CD4-positive, alpha-beta T cell treated with Interleukin-6 for 4 hours (primary cell): ENCODE results near the gene TRNP1.

Experiments
- DNase-seq: peaks from one replicate; pipeline ENCODE4 v3.0.0-alpha.2; 2020; ENCODE audit warnings: mixed read lengths

TRNP1 gene

GRCh38 chr1:27031235-27032118, 38.0 kb downstream of the TRNP1 start:
- peak; percentile 11 for DNase-seq

DNA sequence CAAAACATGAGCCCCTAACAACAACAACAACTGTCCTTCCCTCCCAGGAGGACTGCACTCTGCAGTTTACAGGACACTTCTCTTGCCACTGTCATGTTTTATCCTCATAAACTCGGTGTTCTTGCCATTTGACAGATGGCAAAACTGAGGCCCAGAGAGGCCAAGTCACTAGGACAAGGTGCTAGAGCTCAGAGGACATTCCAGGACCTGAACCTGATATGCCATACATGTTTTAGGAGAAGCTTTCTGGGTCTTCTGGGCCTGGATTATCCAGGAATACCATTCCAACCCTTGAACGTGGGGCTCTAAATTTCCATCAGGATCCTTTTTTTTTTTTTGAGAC, 38.6 kb downstream of the TRNP1 start:
- no peak for DNase-seq

DNA sequence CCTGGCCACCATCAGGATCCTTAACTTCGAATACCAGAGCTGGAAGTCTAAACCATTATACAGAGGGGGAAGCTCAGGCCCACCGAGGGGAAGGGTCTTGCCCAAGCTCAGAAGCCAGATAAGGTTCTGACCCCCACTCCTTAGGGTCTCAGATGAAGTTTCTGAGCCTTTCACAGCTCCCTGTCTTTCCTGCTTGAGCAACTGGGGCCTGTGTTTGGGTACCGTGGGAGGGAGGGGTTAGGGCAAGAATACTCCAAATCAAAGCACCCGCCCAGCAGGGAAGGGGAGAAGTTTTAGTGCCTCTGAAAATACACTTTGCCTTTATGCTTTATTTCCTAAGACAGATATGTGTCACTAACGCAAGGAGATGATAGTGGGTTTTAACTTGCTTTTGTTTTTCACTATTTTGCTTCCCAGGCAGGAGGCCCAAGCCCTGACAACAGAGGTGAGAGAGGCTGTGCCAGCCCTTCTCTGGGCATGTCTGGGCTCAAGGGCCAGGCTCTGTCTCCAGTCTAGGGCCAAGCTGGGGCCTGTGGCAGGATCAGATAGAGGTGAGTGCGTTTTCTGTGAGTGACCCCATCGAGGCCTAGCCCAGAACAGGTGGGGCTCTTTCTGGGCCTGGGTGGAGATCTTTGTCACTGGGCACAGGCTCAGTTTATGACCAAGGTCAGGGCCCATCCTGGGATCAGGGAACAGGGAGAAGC, 39.7 kb downstream of the TRNP1 start:
- no peak for DNase-seq

- DNase-seq = no peak
Observed at GRCh38 chr1:27035344-27035743, 41.9 kb downstream of the TRNP1 start.

DNA sequence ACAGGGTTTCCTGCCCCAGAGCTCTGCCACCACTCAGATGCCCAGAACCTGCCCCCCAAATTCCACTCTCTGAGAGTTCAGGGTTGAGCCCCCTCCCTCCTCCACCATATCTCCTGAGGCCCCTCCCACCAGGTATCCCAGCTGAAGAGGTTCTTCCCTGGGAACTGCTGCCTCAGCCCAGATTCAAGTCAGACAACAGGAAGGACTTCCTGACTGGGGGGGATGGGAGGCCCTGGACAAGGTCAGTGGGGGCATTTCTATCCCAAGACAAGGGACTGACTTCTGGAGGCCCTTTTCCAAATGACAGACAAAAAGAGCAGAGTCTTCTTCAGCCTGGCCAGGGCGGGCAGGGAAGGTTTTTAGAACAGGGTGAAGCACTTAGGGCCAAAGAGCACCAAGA, 43.2 kb downstream of the TRNP1 start:
- no peak for DNase-seq

DNA sequence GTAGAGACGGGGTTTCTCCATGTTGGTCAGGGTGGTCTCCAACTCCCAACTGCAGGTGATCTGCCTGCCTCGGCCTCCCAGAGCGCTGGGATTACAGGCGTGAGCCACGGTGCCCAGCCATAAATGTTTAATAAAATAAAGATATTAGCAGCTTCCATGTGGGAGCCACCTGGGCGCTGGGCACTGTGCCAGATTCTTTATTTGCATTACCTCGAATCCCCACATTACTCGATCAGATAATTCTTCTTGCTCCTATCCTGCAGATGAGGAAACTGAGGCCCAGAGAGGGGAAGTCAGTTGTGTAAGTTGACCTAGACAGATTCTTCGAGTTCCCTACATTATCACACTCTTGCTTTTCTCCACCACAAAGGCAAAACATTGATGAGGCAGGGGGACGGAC, 44.0 kb downstream of the TRNP1 start:
- no peak for DNase-seq

- no peak for DNase-seq
Observed at GRCh38 chr1:27038020-27038419, 44.5 kb downstream of the TRNP1 start.

DNA sequence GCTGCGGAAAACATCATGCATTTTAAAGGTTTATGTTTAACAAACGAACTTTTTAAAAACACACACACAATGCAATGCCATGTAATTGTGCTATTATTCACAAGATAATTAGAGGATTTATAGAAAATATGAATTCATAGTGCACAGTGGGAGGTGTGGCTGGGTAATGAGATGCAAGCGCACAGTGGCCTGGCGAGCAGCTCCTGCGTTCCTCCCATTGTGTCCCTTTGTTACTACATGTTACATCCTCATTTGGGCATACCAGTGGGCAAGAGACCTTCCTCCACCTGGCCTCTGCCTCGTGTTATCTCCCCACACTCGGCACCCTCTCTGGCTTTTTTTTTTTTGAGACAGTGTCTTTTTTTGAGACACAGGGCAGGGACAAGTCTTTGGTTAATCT, 49.2 kb downstream of the TRNP1 start:
- no peak for DNase-seq

- peak; percentile 90 for DNase-seq
Observed at GRCh38 chr1:27044613-27045151, 51.2 kb downstream of the TRNP1 start.

- DNase-seq = peak; percentile 74
Observed at GRCh38 chr1:27045973-27046558, 52.6 kb downstream of the TRNP1 start.

GRCh38 chr1:27047914-27048313, 54.4 kb downstream of the TRNP1 start:
- DNase-seq = no peak

GRCh38 chr1:27049100-27049499, 55.6 kb downstream of the TRNP1 start:
- DNase-seq = no peak

- DNase-seq = no peak
Observed at GRCh38 chr1:27049607-27050006, 56.1 kb downstream of the TRNP1 start.
